Liver (tissue), 9 donors: ENCODE results near the gene EPHB6. TPM values are rescaled to one million over a fixed set of nuclear protein-coding genes. Genes with fewer than 3 reads are reported as not detected.

Experiments
- DNase-seq: peaks from one replicate; pipeline ENCODE4 v3.0.0-alpha.2; 2017; ENCODE audit warnings: low spot score
- H3K27ac ChIP-seq, 2 donors: one replicate each; pipeline ENCODE4 v1.7.0; 2013; ENCODE audit warnings: inconsistent platforms in 2 of 2, low read length in 2 of 2, control low read depth in 1 of 2, low read depth in 1 of 2, mild to moderate bottlenecking in 1 of 2
- H3K27me3 ChIP-seq, 4 donors: one replicate each; pipeline versions ENCODE4 v1.6.1 to v1.7.0; 2013; ENCODE audit warnings: low read length in 3 of 4, inconsistent platforms in 1 of 4, mild to moderate bottlenecking in 1 of 4, moderate library complexity in 1 of 4; ENCODE audit not compliant: control insufficient read depth in 4 of 4, insufficient read depth in 4 of 4
- H3K36me3 ChIP-seq, 4 donors: one replicate each; pipeline versions ENCODE4 v1.6.1 to v1.7.0; 2013; ENCODE audit warnings: low read length in 3 of 4, mild to moderate bottlenecking in 3 of 4, low read depth in 1 of 4, moderate library complexity in 1 of 4; ENCODE audit not compliant: control insufficient read depth in 4 of 4, insufficient read depth in 3 of 4
- H3K4me1 ChIP-seq, 4 donors: one replicate each; pipeline versions ENCODE4 v1.6.1 to v1.7.0; 2013; ENCODE audit warnings: low read length in 3 of 4, mild to moderate bottlenecking in 3 of 4, moderate library complexity in 1 of 4; ENCODE audit not compliant: control insufficient read depth in 4 of 4, insufficient read depth in 4 of 4
- H3K4me3 ChIP-seq, 3 donors: one replicate each; pipeline versions ENCODE4 v1.6.1 to v1.7.0; 2013; ENCODE audit warnings: low read length in 3 of 3, control low read depth in 1 of 3, low read depth in 1 of 3, mild to moderate bottlenecking in 1 of 3
- H3K9ac ChIP-seq, 2 donors: one replicate each; pipeline ENCODE4 v1.7.0; 2013; ENCODE audit warnings: low read length in 2 of 2, mild to moderate bottlenecking in 2 of 2, moderate library complexity in 2 of 2, control low read depth in 1 of 2, low read depth in 1 of 2
- H3K9me3 ChIP-seq, 4 donors: one replicate each; pipeline versions ENCODE4 v1.6.1 to v1.7.0; 2013; ENCODE audit warnings: low read length in 3 of 4; ENCODE audit not compliant: control insufficient read depth in 4 of 4
- EGR1 ChIP-seq, 2 donors: IDR thresholded peaks; 2 replicates each; pipeline ENCODE4 v1.6.1; 2016 to 2018; ENCODE audit warnings: antibody characterized with exemption in 2 of 2, low read depth in 2 of 2
- FOXA1 ChIP-seq: IDR thresholded peaks from 2 replicates; pipeline ENCODE4 v1.6.1; 2016; ENCODE audit warnings: antibody characterized with exemption
- FOXA2 ChIP-seq: IDR thresholded peaks from 2 replicates; pipeline ENCODE4 v1.6.1; 2016; ENCODE audit warnings: antibody characterized with exemption
- GABPA ChIP-seq, 2 donors: IDR thresholded peaks in 1 of 2; conservative IDR thresholded peaks in 1 of 2; 2 replicates each; pipeline ENCODE4 v1.6.1; 2016; ENCODE audit warnings: antibody characterized with exemption in 2 of 2, mild to moderate bottlenecking in 1 of 2, moderate library complexity in 1 of 2
- HNF4A ChIP-seq, 2 donors: conservative IDR thresholded peaks; 2 replicates each; pipeline ENCODE4 v1.6.1; 2016; ENCODE audit warnings: antibody characterized with exemption in 2 of 2, mild to moderate bottlenecking in 2 of 2
- HNF4G ChIP-seq: IDR thresholded peaks from 2 replicates; pipeline ENCODE4 v1.6.1; 2016; ENCODE audit warnings: antibody characterized with exemption
- NR2F2 ChIP-seq: IDR thresholded peaks from 2 replicates; pipeline ENCODE4 v1.6.1; 2016; ENCODE audit warnings: antibody characterized with exemption
- RAD21 ChIP-seq, 2 donors: IDR thresholded peaks; 2 replicates each; pipeline ENCODE4 v1.6.1; 2016; ENCODE audit warnings: antibody characterized with exemption in 2 of 2, mild to moderate bottlenecking in 2 of 2
- RXRA ChIP-seq, 2 donors: IDR thresholded peaks; 2 replicates each; pipeline ENCODE4 v1.6.1; 2017 to 2018; ENCODE audit warnings: antibody characterized with exemption in 2 of 2, mild to moderate bottlenecking in 1 of 2
- SP1 ChIP-seq: IDR thresholded peaks from 2 replicates; pipeline ENCODE4 v1.6.1; 2018; ENCODE audit warnings: antibody characterized with exemption, mild to moderate bottlenecking
- TAF1 ChIP-seq: conservative IDR thresholded peaks from 2 replicates; pipeline ENCODE4 v1.6.1; 2016; ENCODE audit warnings: antibody characterized with exemption, mild to moderate bottlenecking
- WGBS: extraction: QIAGEN DNeasy Blood & Tissue Kit; methylation state at CpG from one replicate; pipeline ENCODE4 v1.1.7; 2013; 5-methylcytosine and 5-hydroxymethylcytosine counted together
- polyA plus RNA-seq, 2 donors: library from polyadenylated mRNA; stranded (reverse) in 1 of 2; unstranded in 1 of 2; fragments of 200-250 nt in 1 of 2; fragments of >200 nt in 1 of 2; fragmentation: Nextera tagmentation in 1 of 2; extraction: Ambion mirVana in 1 of 2; gene quantifications; one replicate each; pipeline versions ENCODE4 v1.2.1 to v1.2.3, GENCODE V29; 2013 to 2015
- total RNA-seq, 2 donors: library from RNA; depleted of rRNA; stranded (reverse); fragments of >200 nt; gene quantifications; one replicate each; pipeline ENCODE4 v1.2.3, GENCODE V29; 2014
- TF ChIP-seq, protein P1 (sequence below): IDR thresholded peaks from 2 replicates; pipeline ENCODE4 v1.6.1; 2016; ENCODE audit warnings: antibody characterized with exemption
- TF ChIP-seq, protein P2 (sequence below): fragments of 150-350 bp; IDR thresholded peaks from 2 replicates; pipeline ENCODE4 v1.5.1; 2017; ENCODE audit warnings: improper control_type of control experiment, low read depth, low read length; ENCODE audit not compliant: missing input control
- TF ChIP-seq, protein P3 (sequence below): IDR thresholded peaks from 2 replicates; pipeline ENCODE4 v1.6.1; 2016; ENCODE audit warnings: antibody characterized with exemption
- TF ChIP-seq, protein P4 (sequence below): IDR thresholded peaks from 2 replicates; pipeline ENCODE4 v1.6.1; 2016; ENCODE audit warnings: antibody characterized with exemption, mild to moderate bottlenecking
- donor health status: healthy.
- donor health status: healthy.
- donor health status: healthy.
- donor health status: healthy.
- donor health status: healthy.

Gene EPHB6
- total and polyA plus RNA-seq, 4 donors: 1.2 to 4.3 (median 2.0) TPM

DNA sequence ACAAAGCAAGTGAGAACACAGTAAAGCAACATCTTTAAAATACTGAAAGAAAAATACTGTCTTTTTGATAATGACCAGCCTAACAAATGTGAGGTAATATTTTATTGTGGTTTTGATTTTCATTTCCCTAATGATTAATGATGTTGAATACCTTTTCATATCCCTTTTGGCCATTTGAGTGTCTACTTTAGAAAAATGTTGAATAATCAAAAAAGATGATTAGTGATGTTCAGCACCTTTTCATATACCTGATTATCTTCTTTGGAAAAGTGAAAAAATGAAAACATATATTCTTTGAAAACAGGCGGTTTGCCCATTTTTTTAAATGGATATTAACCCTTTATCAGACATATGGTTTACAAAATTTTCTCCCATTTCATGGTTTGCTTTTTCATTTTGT lies 32.2 kb upstream of the EPHB6 start:
- H3K27ac ChIP-seq: no peak overlapping the region
- 2% methylated on average over 1 of the region's 1 CpG for WGBS
- H3K4me1 ChIP-seq: no peaks in the 10 kb centered on the region
- no peak overlapping the region for H3K9ac ChIP-seq
- no peaks in the 10 kb centered on the region for H3K36me3 ChIP-seq
- no peak overlapping the region for H3K4me3 ChIP-seq
- H3K27me3 ChIP-seq: peaks cover 0 to 7% (median 2%) of the 10 kb centered on the region in 4 donors
- TF ChIP-seq, protein P1, sequence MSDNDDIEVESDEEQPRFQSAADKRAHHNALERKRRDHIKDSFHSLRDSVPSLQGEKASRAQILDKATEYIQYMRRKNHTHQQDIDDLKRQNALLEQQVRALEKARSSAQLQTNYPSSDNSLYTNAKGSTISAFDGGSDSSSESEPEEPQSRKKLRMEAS: no peak
- TF ChIP-seq RXRA (IDR thresholded peaks at IDR 0.05) (no peak), HNF4A (conservative IDR thresholded peaks at IDR 0.05) (no peak), SP1 (no peak), EGR1 (IDR thresholded peaks at IDR 0.05; ENCODE audit: low read depth in 2 of 2) (no peak)
- no peaks in the 10 kb centered on the region for H3K9me3 ChIP-seq
- DNase-seq: no peak

DNA sequence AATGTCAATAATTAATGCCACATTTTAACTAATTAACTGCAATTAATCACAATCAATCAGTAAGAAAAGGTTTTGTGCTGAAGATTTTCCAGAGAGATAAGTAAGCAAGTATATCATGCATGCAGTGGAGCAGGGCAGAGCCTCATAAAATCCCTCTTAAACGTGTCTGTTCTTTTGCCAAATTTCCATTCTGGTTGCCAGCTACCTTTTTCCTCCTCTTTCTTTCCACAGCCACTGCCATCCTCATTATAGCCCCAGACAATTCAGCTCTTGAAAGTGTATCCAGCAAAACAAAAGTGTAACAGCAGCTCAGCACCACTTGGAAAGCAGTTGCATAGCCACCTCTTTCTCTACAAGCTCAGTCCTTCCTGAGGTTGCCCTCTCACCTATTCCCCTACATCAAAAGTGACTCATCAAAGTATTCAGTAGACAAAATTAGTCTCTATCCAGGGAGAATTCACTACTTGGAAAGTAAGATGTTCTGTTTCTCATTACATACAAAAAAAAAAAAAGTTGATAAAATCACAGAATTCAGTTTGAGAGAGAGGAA lies 26.9 kb upstream of the EPHB6 start:
- H3K4me3 ChIP-seq: no peak overlapping the region
- TF ChIP-seq FOXA1: no peak
- no peak for TF ChIP-seq TAF1
- TF ChIP-seq FOXA2: no peak
- no peak for TF ChIP-seq GABPA (IDR thresholded peaks at IDR 0.05 in 1 of 2, conservative IDR thresholded peaks at IDR 0.05 in 1 of 2)
- TF ChIP-seq NR2F2: no peak
- DNase-seq: no peak
- H3K27ac ChIP-seq: no peak overlapping the region
- H3K9me3 ChIP-seq: no peaks in the 10 kb centered on the region
- H3K27me3 ChIP-seq: peaks cover 0 to 7% (median 0%) of the 10 kb centered on the region in 4 donors
- WGBS: 54% methylated on average over 1 of the region's 1 CpG
- no peaks in the 10 kb centered on the region for H3K4me1 ChIP-seq
- H3K9ac ChIP-seq: no peak overlapping the region
- H3K36me3 ChIP-seq: no peaks in the 10 kb centered on the region

DNA sequence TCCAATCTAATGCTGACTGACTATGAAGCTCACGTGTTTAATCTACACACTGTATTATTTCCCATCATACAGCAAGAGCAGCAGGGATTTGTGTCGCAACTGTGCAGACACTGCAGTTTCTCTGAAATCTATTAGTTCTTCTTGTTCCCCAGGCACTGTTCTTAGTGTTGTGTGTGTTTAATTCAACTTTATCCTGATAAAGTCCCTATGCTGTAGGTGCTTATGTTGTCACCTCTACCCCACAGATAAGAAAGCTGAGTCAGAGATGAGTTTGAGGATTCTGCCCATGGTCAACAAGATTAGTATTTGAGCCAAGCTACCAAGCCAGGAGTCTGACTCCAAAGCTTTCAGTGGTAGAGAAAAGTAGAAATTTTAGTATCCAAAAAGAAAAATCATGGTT lies 22.5 kb upstream of the EPHB6 start:
- 63% methylated on average over 2 of the region's 2 CpGs for WGBS

DNA sequence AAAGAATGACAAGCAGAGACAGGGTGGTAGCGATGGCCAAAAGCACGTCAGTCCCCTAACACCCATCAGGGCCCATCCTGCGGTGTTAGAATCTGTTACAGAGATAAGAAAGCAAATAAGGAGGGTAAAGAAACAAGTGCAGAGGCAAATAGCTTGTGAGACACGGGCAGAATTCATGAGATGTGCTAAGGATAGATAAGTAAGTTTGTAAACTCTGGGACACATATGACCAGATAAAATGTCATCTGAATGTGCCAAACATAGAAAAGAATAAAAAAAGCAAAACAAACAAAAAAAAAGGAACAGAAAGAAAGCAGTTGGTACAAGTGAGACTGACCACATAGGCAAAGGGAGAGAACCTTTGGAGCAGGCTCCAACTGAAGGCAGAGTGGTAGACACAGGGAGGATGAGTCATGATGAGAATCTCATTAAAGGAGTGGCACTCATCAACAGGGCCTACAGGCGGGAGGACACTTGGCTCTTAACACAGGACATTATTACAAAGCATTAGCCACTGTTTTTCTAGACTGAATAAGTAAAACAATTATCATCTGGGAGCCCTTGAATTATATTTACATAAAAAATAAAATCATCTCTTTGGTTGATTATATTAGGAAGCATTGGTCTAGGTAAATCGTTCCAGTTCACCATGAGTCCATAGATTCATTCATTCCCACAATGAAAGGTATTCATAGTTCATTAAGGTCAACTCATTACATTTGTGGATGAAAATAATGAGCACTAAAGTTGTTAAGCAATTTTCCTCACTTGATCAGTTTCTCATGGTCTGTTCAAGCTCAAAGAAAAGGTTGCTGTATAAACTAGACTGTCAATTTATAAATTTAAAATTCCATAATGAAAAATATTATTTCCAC lies 21.5 kb upstream of the EPHB6 start:
- Histone ChIP-seq H3K27me3 (no peaks in the 10 kb centered on the region), H3K27ac (no peak overlapping the region), H3K9ac (no peak overlapping the region), H3K4me1 (no peaks in the 10 kb centered on the region), H3K4me3 (no peak overlapping the region), H3K36me3 (no peaks in the 10 kb centered on the region), H3K9me3 (no peaks in the 10 kb centered on the region)
- WGBS: 43% methylated on average over 6 of the region's 6 CpGs
- no peak for DNase-seq
- TF ChIP-seq, protein P2, sequence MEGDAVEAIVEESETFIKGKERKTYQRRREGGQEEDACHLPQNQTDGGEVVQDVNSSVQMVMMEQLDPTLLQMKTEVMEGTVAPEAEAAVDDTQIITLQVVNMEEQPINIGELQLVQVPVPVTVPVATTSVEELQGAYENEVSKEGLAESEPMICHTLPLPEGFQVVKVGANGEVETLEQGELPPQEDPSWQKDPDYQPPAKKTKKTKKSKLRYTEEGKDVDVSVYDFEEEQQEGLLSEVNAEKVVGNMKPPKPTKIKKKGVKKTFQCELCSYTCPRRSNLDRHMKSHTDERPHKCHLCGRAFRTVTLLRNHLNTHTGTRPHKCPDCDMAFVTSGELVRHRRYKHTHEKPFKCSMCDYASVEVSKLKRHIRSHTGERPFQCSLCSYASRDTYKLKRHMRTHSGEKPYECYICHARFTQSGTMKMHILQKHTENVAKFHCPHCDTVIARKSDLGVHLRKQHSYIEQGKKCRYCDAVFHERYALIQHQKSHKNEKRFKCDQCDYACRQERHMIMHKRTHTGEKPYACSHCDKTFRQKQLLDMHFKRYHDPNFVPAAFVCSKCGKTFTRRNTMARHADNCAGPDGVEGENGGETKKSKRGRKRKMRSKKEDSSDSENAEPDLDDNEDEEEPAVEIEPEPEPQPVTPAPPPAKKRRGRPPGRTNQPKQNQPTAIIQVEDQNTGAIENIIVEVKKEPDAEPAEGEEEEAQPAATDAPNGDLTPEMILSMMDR: no peak
- TF ChIP-seq TAF1 (no peak), GABPA (IDR thresholded peaks at IDR 0.05 in 1 of 2, conservative IDR thresholded peaks at IDR 0.05 in 1 of 2) (no peak), HNF4G (no peak), NR2F2 (no peak), RAD21 (IDR thresholded peaks at IDR 0.05) (no peak)
- TF ChIP-seq, protein P3, sequence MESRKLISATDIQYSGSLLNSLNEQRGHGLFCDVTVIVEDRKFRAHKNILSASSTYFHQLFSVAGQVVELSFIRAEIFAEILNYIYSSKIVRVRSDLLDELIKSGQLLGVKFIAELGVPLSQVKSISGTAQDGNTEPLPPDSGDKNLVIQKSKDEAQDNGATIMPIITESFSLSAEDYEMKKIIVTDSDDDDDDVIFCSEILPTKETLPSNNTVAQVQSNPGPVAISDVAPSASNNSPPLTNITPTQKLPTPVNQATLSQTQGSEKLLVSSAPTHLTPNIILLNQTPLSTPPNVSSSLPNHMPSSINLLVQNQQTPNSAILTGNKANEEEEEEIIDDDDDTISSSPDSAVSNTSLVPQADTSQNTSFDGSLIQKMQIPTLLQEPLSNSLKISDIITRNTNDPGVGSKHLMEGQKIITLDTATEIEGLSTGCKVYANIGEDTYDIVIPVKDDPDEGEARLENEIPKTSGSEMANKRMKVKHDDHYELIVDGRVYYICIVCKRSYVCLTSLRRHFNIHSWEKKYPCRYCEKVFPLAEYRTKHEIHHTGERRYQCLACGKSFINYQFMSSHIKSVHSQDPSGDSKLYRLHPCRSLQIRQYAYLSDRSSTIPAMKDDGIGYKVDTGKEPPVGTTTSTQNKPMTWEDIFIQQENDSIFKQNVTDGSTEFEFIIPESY: no peak
- TF ChIP-seq, protein P4, sequence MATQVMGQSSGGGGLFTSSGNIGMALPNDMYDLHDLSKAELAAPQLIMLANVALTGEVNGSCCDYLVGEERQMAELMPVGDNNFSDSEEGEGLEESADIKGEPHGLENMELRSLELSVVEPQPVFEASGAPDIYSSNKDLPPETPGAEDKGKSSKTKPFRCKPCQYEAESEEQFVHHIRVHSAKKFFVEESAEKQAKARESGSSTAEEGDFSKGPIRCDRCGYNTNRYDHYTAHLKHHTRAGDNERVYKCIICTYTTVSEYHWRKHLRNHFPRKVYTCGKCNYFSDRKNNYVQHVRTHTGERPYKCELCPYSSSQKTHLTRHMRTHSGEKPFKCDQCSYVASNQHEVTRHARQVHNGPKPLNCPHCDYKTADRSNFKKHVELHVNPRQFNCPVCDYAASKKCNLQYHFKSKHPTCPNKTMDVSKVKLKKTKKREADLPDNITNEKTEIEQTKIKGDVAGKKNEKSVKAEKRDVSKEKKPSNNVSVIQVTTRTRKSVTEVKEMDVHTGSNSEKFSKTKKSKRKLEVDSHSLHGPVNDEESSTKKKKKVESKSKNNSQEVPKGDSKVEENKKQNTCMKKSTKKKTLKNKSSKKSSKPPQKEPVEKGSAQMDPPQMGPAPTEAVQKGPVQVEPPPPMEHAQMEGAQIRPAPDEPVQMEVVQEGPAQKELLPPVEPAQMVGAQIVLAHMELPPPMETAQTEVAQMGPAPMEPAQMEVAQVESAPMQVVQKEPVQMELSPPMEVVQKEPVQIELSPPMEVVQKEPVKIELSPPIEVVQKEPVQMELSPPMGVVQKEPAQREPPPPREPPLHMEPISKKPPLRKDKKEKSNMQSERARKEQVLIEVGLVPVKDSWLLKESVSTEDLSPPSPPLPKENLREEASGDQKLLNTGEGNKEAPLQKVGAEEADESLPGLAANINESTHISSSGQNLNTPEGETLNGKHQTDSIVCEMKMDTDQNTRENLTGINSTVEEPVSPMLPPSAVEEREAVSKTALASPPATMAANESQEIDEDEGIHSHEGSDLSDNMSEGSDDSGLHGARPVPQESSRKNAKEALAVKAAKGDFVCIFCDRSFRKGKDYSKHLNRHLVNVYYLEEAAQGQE: no peak

More for the DNA sequence above, 22.5 kb upstream of the EPHB6 start:
- TF ChIP-seq FOXA1: no peak
- TF ChIP-seq NR2F2: no peak
- H3K36me3 ChIP-seq: no peaks in the 10 kb centered on the region
- no peak overlapping the region for H3K4me3 ChIP-seq
- H3K27me3 ChIP-seq: no peaks in the 10 kb centered on the region
- no peak for DNase-seq
- no peaks in the 10 kb centered on the region for H3K4me1 ChIP-seq
- H3K27ac ChIP-seq: no peak overlapping the region
- H3K9ac ChIP-seq: no peak overlapping the region
- no peaks in the 10 kb centered on the region for H3K9me3 ChIP-seq
